ENCODE measurements around the gene TTC7B.

TTC7B gene

GRCh38 chr14:90647473-90648005, 168.7 kb downstream of the TTC7B start:
- no peak for DNase-seq (ENCODE audit: low spot score)

GRCh38 chr14:90645842-90646443, 170.3 kb downstream of the TTC7B start:
- no peak for DNase-seq (ENCODE audit: low spot score)

GRCh38 chr14:90644882-90645281, 171.3 kb downstream of the TTC7B start:
- no peak for DNase-seq (ENCODE audit: low spot score)

GRCh38 chr14:90643982-90644670, 172.1 kb downstream of the TTC7B start:
- no peak for DNase-seq (ENCODE audit: low spot score)

GRCh38 chr14:90642244-90642717, 173.9 kb downstream of the TTC7B start:
- DNase-seq (ENCODE audit: low spot score), result no peak

GRCh38 chr14:90641615-90642243, 174.5 kb downstream of the TTC7B start:
- no peak for DNase-seq (ENCODE audit: low spot score)

GRCh38 chr14:90641168-90641567, 175.1 kb downstream of the TTC7B start:
- DNase-seq (ENCODE audit: low spot score), result no peak

- no peak for DNase-seq (ENCODE audit: low spot score)
Observed at GRCh38 chr14:90639641-90640040, 176.6 kb downstream of the TTC7B start.

- no peak for DNase-seq (ENCODE audit: low spot score)
Observed at GRCh38 chr14:90632871-90633270, 183.4 kb downstream of the TTC7B start.

GRCh38 chr14:90632451-90632850, 183.8 kb downstream of the TTC7B start:
- DNase-seq (ENCODE audit: low spot score), result no peak

GRCh38 chr14:90630171-90630806, 185.9 kb downstream of the TTC7B start:
- no peak for DNase-seq (ENCODE audit: low spot score)

- DNase-seq (ENCODE audit: low spot score), result no peak
Observed at GRCh38 chr14:90629471-90629870, 186.8 kb downstream of the TTC7B start.

GRCh38 chr14:90628825-90629224, 187.4 kb downstream of the TTC7B start:
- DNase-seq (ENCODE audit: low spot score), result no peak

- DNase-seq (ENCODE audit: low spot score), result no peak
Observed at GRCh38 chr14:90627478-90627877, 188.8 kb downstream of the TTC7B start.

- no peak for DNase-seq (ENCODE audit: low spot score)
Observed at GRCh38 chr14:90626550-90626949, 189.7 kb downstream of the TTC7B start.

- DNase-seq (ENCODE audit: low spot score), result no peak
Observed at GRCh38 chr14:90625445-90625844, 190.8 kb downstream of the TTC7B start.

GRCh38 chr14:90624732-90625400, 191.4 kb downstream of the TTC7B start:
- DNase-seq (ENCODE audit: low spot score), result no peak

GRCh38 chr14:90624227-90624626, 192.0 kb downstream of the TTC7B start:
- DNase-seq (ENCODE audit: low spot score), result peak; percentile 80

- DNase-seq (ENCODE audit: low spot score), result no peak
Observed at GRCh38 chr14:90621201-90621600, 195.0 kb downstream of the TTC7B start.

- no peak for DNase-seq (ENCODE audit: low spot score)
Observed at GRCh38 chr14:90620568-90621077, 195.6 kb downstream of the TTC7B start.

- DNase-seq (ENCODE audit: low spot score), result no peak
Observed at GRCh38 chr14:90619911-90620310, 196.3 kb downstream of the TTC7B start.

GRCh38 chr14:90617961-90618360, 198.3 kb downstream of the TTC7B start:
- DNase-seq (ENCODE audit: low spot score), result no peak
